Stimulated activated naive CD4-positive, alpha-beta T cell (primary cell): ENCODE data around the gene CHN1.

ENCODE experiments used
- DNase-seq, 6 experiments: peaks; one replicate each; lab custom pipeline; 2025; lab: John Stamatoyannopoulos, UW

Gene CHN1

DNA sequence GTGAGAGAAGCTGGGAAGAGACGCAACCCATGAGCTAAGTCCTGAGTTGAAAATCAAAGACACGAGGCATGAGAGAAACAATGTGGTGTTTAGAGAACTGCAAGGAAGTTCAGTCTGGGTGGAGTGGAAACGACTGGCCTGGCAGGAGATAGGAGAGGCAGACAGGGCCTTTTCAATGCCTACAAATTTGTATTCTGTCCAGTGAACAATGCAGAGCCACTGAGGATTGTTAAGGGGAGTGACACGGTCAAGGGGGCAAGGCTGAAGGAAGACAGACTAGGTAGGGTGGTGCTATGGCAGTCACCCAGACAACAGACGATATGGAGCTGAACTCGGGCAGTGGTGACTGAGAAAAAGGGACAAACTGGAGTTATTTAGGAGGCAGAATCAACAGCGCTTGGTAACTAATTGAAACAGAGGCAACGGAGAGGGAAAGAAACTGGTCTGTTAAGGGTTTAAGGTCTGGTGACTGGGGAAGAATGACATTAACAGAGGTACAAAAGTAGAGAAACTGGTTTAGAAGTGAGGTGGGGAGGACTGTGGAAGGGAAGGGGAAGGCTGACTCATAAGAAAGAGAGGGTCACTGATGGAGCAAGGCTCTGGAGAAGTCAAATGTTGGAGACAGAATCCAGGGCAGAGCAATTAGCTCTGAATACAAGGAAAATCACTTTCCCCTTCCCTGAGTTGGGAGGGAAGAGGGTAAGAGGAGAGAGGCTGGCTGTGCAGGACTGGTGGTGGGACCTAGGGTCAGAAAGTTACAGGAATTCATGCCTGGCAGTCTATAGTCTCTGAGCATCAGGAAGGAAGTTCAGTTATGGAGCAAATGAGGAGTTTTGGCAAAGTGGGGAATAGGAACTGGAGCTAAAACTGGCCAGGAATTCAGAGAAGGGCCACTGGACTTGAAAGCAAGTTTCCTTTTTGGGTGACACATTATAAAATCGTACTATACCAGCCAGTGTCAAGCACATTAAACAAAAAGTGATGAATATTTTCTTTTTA lies 177.5 kb downstream of the CHN1 start:
- DNase-seq: no peak

DNA sequence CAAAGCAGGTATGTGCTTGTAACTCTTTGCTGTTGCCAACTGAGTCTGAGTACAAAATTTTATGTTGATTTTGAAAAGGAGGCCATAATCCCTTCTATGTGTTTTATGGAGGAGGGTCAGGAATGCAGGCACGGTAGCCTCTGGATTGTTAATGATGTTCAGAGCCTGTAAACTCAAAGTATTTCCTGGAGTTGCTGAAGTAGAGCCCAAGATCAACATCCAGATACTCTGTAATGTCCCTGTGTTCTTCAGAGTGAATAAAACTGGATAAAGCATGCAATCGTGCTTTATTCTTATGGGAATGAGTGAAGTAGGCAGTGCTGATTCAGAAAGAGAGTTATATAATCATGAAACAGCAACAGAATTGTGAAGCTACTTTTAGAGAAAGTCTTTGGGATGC lies 179.1 kb downstream of the CHN1 start:
- no peak for DNase-seq

DNA sequence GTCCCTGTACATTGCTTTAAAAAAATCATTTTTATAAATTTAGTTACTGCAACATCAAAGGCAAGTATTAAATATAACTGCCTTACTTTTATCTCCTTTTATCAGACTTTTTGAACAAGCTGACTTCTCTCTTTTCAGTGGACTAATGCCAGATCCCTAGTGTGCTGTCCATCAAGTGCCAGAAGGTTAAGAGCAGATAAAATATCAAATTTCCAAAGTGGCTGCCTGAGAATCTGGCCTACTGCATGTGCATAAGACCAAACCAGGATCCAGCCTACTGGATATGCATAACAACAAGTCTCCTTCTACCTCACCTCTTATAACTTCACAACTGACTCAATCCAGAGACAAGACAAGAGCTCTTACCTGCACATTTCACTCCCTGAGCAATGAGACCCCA lies 181.1 kb downstream of the CHN1 start:
- no peak for DNase-seq

DNA sequence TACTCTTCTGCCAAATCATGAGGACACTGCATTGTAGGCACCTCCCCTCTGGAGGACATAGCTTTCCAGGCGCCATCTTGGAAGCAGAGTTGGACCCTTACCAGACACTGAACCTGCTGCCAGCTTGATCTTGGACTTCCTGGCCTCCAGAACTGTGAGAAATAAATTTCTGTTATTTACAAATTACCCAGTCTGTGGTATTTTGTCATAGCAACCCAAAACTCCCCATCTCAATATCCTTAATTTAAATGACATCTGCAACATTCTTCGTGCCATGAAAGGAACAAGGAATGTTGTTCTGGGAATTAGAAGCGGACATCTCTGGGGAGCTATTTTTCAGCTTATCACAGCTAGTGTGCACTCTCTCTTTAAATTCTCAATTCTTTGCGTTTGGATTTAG lies 183.6 kb downstream of the CHN1 start:
- DNase-seq: no peak

DNA sequence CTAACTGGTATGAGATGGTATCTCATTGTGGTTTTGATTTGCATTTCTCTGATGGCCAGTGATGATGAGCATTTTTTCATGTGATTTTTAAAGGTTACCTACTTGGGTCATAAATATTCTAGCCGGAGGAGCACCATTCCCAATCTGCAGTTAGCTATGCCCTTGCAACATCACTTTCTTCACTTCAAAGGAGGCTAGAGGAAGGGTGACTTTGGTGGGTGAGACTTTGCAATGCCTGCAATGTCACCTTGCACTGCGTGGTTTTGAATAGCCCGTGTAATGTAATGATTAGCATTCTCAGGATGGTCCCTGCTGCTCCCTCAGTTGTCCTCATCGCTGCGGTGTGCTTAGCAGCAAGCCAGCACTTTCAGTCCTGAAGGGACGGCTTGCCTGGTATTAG lies 184.8 kb downstream of the CHN1 start:
- DNase-seq: no peak

DNA sequence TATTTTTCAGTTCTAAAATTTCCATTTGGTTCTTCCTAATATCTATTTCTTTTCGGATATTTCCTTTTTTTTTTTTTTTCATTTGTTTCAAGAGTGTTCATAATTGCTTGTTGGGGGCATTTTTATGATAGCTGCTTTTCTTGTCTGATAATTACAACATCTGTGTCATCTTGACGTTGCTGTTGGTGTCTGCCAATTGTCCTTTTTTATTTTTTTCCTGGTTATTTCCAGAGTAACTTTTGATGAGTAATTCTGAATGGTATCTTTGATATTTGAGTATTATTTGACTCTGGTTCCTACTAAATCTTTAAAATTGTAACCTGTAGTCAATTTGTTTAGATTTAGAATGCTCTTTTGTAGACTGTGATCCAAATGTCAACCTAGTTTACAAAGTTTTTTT lies 189.7 kb downstream of the CHN1 start:
- DNase-seq: no peak

DNA sequence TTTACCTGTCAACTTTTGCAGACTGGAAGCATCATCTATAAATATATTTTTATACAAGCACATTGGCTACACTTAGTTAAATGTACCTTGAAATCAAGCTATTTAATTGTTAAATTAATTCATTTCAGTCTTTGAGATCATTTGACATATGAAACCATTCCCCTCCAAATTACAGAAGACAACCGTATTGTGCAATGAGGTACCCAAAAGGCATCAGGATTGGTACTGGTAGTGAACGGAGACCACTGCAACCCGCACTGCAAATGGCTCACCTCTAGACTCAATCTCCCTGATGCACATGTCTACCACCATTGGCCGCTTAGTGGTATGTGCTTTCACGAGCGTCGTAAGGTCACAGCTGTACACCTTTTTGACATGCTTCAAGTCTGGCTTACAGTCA lies 193.1 kb downstream of the CHN1 start:
- DNase-seq: no peak

DNA sequence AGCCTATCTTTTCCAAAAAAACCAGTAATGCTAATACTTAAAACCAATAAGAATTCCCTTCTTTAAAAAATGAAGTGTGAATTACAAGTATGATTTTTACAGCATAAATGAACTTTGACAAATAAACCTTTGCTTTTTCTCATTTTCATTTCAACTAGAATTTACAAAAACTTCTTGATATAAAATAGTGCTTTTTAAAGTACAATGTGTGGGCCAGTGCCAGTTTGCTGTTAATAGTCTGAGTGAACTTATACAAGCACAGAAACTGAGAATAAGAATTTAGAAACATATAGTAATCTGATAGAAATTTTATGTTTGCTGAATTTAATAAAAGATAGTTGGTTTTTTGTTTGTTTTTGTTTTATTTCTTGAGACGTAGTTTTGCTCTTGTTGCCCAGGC lies 197.2 kb downstream of the CHN1 start:
- no peak for DNase-seq

DNA sequence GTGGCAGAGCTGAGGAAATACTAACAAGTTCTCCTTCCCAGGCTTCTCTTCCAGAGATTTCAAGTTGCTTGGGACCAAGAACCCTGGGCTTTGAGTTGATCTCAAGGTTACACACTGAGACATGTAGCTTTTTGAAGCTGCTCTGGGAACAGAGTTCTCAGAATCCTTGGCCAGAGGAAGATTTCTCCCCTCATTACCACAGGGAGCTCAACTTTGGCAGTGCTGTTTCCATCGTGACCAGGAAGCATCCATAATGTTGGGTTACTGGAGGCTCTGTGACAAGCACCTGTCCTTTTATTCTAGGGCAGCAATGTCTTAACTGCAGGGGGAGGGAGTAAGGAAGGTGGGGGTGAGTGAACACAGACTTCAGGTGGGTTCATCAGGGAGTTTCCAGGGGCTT lies 199.4 kb downstream of the CHN1 start:
- no peak for DNase-seq

DNA sequence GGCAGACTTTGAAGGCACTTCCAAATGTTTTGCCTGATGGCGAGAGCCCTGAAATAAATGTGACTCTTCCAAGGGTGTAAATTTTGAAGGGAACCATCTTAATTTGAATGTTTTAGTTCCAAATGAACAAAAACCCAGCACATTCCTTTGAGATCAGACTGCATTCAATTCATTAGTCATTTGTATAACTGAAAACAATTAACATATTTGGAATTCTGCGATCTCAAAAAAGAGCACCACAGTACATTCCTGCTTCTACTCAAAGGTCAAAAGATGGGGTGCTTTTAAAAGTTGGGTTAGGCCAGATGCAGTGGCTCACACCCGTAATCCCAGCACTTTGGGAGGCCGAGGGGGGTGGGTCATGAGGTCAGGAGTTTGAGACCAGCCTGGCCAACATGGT lies 202.7 kb downstream of the CHN1 start:
- DNase-seq: no peak

DNA sequence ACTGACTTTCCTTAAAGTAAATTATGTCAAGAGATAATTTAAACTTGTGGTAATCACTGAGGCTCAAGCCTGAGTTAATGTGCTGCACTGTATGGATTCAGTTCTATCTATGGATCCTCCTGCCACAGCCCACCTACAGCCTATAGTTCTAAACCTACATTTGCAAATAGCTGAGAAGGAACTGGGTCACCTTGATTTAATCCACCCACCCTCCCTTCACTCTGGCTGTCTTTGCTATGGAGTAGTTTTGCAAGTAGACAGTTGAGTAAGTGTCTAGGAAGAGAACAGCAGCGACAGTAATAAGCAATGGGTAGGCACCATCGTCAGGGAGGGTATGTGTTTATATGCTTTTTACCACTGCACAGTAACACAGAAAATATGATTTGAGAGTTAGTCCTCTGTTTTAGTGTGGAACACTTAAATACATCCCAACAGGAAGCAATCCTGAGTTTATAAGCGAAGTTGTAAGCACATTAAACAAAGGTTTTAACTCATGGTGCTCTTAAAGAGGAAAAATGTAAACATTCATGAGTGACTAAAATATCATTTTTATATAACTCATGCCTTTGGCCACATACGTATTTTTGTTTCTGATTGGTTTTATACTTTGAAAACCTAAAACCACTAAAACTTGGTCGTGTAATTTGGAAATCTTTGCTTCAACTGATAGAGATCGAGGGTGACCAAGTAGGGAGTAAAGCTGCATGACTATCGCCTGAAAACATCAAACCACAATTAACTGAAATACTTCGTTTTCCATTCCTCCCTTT lies 204.6 kb downstream of the CHN1 start:
- DNase-seq: no peak

DNA sequence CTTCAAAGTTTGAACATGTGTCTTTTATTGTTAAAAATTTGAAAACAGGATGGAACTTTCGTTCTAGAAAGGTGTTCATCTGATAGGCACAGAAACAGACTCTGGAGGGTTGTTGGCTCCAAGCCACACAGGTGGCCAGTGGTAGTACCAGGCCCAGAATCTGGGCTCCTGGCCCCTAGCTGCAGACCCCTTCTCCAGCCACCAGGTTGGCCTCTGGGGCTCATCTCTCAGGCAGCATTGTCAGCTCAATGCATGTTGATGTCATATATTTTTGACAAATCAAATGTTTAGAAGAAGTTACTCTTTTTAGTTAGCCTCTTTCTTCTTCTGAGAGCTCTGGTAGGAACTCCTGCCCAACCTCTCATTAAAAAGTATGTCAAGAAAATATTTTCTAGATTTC lies 206.4 kb downstream of the CHN1 start:
- DNase-seq: no peak

DNA sequence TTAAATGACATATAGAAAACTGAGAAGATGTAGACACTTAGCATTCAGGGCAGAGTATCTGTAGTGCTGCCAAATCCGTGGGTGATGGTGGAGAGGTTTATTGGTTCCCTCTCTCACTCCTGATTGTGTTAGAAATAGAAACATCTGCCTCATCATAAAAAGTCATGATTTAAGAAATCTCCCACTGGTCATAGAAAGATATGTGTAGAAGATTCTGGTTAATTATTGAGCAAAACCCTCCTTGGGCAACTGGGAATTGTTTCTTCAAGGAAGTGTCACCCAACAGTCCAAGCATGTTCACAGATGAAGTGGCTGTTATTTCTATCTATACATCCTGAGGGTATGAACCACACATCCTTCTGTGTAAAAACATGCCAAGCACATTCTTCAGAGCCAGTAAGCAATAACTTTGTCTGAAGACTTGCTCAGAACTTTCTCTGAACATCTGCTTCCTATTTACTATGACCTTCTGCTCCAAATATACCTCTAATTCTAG lies 207.4 kb downstream of the CHN1 start:
- DNase-seq: no peak

DNA sequence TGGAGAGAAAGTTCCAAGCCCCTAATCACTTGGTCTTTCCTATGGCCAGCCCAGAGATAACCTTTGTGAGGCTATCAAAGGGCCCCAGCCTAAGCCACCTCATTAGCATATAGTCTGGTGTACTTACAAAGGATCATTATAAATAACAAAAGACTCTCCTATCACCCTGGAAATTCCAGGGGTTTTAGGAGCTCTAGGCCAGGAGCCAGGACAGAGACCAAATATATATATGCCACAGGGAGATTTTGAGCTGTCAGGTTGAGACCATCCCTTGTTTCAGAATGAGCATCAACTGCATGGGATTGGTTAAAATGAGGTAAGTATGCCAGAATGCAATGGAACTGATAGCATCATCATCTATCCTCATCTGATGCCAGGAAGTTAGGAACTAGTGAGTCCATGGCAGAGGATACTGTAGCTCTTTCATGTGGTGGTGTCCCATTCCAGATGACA lies 208.8 kb downstream of the CHN1 start:
- DNase-seq: no peak

DNA sequence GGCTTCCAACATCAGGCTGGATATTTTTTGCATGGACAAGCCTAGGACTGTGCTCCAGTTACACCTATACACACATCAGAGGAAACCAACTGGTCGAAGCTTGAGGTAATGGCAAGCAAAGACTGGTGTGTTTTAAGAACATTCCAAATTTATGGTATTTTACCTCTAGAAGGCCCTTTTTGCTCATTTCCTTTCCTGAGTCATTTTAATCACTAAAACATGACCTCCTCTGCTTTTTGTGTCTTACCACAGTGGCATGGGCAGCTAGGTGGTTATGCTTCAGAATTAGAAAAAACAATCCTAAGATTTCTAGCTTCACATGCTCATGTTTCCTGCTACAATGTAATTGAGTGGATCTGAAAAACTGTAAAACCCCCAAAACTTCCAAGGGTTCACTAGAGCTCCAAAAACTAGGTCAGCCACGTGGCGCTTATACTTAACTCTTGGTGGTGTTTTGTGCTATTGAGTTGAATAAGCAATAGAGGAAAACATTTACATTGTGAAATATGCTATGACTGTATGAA lies 210.3 kb downstream of the CHN1 start:
- no peak for DNase-seq

DNA sequence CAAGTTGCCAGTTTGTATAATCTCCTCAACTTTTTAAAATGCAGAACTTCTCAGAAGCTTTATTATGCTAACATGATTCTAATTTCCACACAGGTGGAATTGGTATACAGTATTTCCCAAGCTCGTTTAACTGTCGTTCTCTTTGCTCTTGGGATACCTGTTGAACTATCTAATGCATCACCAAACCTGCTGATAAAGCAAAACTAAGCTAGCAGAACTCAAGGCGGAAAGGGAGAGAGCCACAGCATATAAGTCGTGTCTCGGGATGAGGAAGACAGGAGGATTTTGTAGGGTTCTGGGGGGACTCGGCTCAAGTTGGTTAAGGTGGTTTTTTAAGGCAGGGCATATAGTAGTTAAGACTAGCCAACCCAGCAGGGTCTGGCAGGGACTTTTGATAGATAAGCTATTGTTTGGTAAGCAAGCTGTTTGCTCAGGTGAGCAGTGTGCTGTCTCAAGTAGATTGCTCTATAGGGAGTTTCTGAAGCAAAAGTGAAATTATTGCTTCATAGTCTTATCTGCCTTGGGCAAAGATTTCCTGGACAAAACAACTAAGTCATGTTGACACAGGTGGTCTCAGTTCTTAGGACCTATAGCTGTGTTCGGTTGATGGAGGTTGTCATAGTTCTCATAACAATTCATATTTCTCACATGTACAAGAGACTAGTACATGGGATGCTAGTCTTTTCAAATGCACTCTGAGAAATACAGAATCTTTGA lies 212.7 kb downstream of the CHN1 start:
- DNase-seq: no peak

DNA sequence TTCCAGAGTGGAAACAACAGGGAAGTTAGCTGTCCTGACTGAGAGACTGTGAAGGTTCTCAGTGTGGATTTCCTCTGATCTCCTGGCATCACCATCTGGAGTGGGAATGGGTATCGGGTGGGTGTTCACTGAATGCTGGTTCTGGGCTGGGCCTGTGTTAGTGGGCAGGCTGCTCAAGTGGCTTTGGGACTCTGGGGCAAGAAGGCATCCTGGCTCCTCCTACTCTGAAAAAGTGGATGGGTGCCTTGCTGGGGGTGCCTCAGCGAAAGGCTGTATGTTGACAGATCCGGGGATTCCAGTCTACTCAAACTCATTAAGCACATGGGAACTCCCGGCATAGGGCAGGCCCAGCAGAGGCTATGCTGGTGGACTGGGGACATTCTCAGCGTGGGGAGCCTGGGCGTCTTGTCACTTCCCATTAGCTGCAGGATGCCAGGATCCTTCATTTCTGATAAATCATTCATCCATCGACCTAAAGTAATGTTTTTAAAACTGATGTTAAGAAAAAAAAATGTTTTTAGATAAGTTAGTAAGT lies 213.4 kb downstream of the CHN1 start:
- DNase-seq: no peak

DNA sequence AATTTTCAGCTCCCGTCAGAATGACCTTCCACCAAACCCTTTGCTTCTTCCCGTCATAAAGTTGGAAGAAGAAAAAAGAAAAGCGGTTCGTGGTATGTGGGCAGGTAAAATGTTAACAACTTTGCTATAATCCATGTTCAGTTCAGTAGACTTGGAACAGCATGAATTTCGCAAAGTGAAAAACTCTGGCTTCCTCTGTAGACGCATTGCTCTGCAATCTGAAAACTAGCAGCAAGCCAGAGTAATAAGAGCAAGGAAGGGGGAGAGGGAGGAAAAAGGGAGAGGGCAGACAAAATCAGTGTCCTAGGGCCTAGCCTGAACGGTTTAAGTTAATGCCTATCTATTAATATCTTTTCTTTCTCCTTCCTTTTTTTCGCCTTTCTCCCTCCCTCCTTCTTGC lies 214.2 kb downstream of the CHN1 start:
- DNase-seq: no peak

DNA sequence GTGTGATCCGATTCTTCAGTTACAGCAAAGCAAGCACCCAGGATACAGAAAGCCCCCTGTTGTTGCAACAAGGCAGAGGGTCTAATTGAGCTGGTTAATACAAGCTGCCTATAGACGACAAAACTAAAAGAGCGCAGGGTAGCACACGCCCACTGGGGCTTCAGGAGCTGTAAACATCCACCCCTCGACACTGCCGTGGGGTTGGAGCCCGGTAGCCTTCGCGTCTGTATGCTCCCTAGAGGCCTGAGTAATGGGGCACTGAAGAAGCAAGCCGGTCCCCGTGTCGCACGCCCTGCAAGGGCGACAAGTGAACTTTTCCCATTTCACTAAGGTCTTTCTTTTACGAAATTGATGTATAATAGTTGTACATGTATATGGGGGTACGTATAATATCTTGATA lies 216.2 kb downstream of the CHN1 start:
- no peak for DNase-seq

DNA sequence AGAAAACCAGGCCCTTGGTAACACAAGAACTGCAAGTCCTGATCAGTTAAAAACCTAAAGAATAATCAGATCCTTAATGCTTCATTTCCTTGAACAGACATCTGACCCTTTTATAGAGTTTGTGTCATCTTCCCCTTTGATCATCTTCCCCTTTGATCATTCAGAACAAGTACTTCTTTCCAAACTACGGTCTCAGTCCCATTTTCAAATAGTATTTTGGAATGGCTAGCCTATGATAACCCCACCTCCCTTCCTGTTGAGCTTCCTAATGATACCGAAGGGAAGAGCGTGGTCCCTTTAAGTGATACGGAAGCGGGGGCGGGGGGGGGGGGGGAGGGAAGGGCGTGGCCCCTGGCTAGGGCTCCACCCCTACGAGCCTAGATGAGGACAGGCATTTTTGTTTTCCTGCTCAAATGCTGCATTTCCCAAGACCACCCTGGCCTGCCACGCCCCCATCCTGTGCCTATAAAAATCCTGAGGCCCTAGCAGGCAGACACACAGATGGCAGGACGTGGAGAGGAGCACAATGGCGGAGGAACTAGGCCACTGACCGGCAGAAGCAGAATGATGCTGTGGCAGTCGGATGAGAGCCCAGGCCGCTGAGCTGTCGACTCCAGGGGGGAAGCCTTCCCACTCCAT lies 216.8 kb downstream of the CHN1 start:
- DNase-seq: peak in 1 of 6 experiments; percentile 27

DNA sequence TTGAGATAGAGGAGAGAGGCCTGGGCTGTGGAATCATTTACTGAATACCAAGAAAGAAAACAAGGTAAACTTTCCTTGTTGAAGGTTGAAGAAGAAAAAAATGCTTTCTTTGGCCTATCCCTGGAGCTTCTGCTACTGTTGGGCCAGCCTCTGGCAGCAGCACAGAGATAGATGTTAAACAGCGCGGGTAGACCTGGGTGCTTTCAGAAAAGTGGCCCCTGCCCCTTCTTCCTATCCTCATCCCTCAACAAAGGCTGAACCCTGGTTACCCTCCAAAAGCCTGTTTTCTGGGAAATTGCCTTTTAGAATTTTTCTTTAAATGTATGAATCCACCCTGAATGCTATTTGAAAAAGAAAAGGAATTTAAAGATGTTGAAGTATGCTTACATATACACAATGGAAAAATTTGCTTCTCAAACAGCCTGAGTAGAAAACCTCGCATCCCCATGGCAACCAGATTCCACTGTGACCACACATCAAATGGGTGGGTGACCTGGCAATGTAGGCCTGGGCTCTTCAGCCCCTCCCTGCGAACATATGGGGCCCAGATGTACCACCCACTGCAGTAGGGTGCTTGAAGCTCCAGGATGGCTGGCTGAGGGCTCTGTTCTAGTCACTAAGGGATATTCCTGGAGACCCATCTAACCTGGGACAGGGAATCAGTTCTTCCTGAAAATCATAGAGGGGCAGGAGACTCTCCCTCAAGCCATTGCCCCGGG lies 217.5 kb downstream of the CHN1 start:
- no peak for DNase-seq
